Ovary (tissue), 9 donors: ENCODE measurements around the gene ST14. TPM values are rescaled to one million over a fixed set of nuclear protein-coding genes. Genes with fewer than 3 reads are reported as not detected.

ENCODE experiments used
- DNase-seq, 5 donors: peaks; one replicate each; pipeline ENCODE4 v3.0.0-alpha.2; 2019 to 2020
- H3K27ac ChIP-seq, 2 donors: fragments of 200-600 bp; one replicate each; pipeline versions ENCODE4 v1.5.1 to v1.8.0; 2019 to 2022
- H3K27me3 ChIP-seq: fragments of 200-600 bp; one replicate; pipeline ENCODE4 v1.8.0; 2022
- H3K36me3 ChIP-seq: fragments of 200-600 bp; sonication (generic); one replicate; pipeline ENCODE4 v1.5.1; 2019
- H3K4me1 ChIP-seq: one replicate; pipeline ENCODE4 v1.8.1; 2013; ENCODE audit warnings: mild to moderate bottlenecking, moderate library complexity; ENCODE audit not compliant: insufficient read depth
- H3K4me3 ChIP-seq: fragments of 200-600 bp; sonication (generic); one replicate; pipeline ENCODE4 v1.5.1; 2017
- H3K9me3 ChIP-seq, 2 donors: fragments of 200-600 bp in 1 of 2; sonication (generic) in 1 of 2; one replicate each; pipeline versions ENCODE4 v1.5.1 to v1.8.1; 2013 to 2019; ENCODE audit warnings: mild to moderate bottlenecking in 1 of 2, moderate library complexity in 1 of 2
- CTCF ChIP-seq, 3 donors: fragments of 450-650 bp in 2 of 3; fragments of 200-600 bp in 1 of 3; IDR thresholded peaks; one replicate each; pipeline versions ENCODE4 v1.5.1 to v1.8.0; 2016 to 2022; ENCODE audit warnings: antibody characterized with exemption in 3 of 3, mild to moderate bottlenecking in 1 of 3
- EP300 ChIP-seq: sonication (generic); formaldehyde crosslinking; IDR thresholded peaks from one replicate; pipeline ENCODE4 v1.6.1; 2017; ENCODE audit warnings: antibody characterized with exemption
- POLR2A ChIP-seq: fragments of 450-650 bp; IDR thresholded peaks from one replicate; pipeline ENCODE4 v1.6.1; 2017; ENCODE audit warnings: antibody characterized with exemption, mild to moderate bottlenecking, moderate library complexity
- WGBS, 3 donors: extraction: QIAGEN DNeasy Blood & Tissue Kit in 1 of 3; methylation state at CpG; one replicate each; pipeline versions ENCODE4 v1.1.5 to v1.1.7; 2013 to 2017; 5-methylcytosine and 5-hydroxymethylcytosine counted together
- intact Hi-C, 4 donors: fragments of 100-400 bp; cut with DNase I; formaldehyde crosslinking; loops; one replicate each; pipeline versions ENCODE4 v1.11.0 to v1.15.1; 2022 to 2023
- polyA plus RNA-seq, 2 donors: library from polyadenylated mRNA; stranded (reverse); fragments of 200-250 nt in 1 of 2; fragments of 350-450 nt in 1 of 2; fragmentation: Illumina TruSeq in 1 of 2; extraction: RNeasy Lipid Tissue Mini Kit (QIAGEN cat#74804) in 1 of 2; gene quantifications; one replicate each; pipeline ENCODE4 v1.2.3, GENCODE V29; 2013 to 2014
- total RNA-seq, 7 donors: library from RNA; depleted of rRNA in 2 of 7; stranded (reverse); fragments of >200 nt in 2 of 7; fragmentation: NEBNext Ultra II Directional in 3 of 7; extraction: Animal tissue kit (Norgen Biotek cat#: 25700) in 3 of 7; gene quantifications; one replicate each; pipeline versions ENCODE4 v1.1.0 to v1.2.4, GENCODE V29; 2016 to 2023
- donor health status: DM: no; HTN: no; CAD: no; lungs with moderate emphysema.
- donor health status: DM: no; HTN: no; CAD: no.
- donor health status: Bipolar disorder and iron deficiency.
- donor health status: DM: yes; HTN: yes; CAD: no.
- donor health status: DM: no; HTN: no; CAD: no.
- donor health status: DM: yes; HTN: yes; CAD: no.

ST14 gene
- total and polyA plus RNA-seq, 9 donors: 0.18 to 76.2 (median 4.5) TPM

- Histone ChIP-seq H3K9me3 (no peaks in the 10 kb centered on the region), H3K36me3 (no peaks in the 10 kb centered on the region), H3K27me3 (no peaks in the 10 kb centered on the region), H3K27ac (no peak overlapping the region), H3K4me1 (peaks cover 3% of the 10 kb centered on the region), H3K4me3 (no peak overlapping the region)
- DNase-seq: no peak
- TF ChIP-seq POLR2A (no peak), CTCF (IDR thresholded peaks at IDR 0.05) (no peak), EP300 (no peak)
- intact Hi-C loops: no loop called here
- 91 to 96% (median 93%) methylated on average over 4 of the region's 4 CpGs for WGBS, 3 donors
Observed at GRCh38 chr11:130114726-130115125, 44.9 kb upstream of the ST14 start.

GRCh38 chr11:130115218-130115617 is 44.4 kb upstream of the ST14 start:
- Histone ChIP-seq H3K4me1 (peaks cover 3% of the 10 kb centered on the region), H3K4me3 (no peak overlapping the region), H3K27me3 (no peaks in the 10 kb centered on the region), H3K27ac (no peak overlapping the region), H3K36me3 (no peaks in the 10 kb centered on the region), H3K9me3 (no peaks in the 10 kb centered on the region)
- intact Hi-C loops: no loop called here
- WGBS, 3 donors: 34 to 47% (median 37%) methylated on average over 2 of the region's 2 CpGs
- DNase-seq: no peak
- TF ChIP-seq CTCF (IDR thresholded peaks at IDR 0.05) (no peak), EP300 (no peak), POLR2A (no peak)

- H3K4me3 ChIP-seq: no peak overlapping the region
- H3K4me1 ChIP-seq: peaks cover 3% of the 10 kb centered on the region
- intact Hi-C loops: no loop called here
- 90 to 91% (median 90%) methylated on average over 2 of the region's 2 CpGs for WGBS, 3 donors
- no peak overlapping the region for H3K27ac ChIP-seq
- no peaks in the 10 kb centered on the region for H3K27me3 ChIP-seq
- no peak for DNase-seq
- no peaks in the 10 kb centered on the region for H3K36me3 ChIP-seq
- H3K9me3 ChIP-seq: no peaks in the 10 kb centered on the region
- TF ChIP-seq POLR2A (no peak), EP300 (no peak), CTCF (IDR thresholded peaks at IDR 0.05) (no peak)
Observed at GRCh38 chr11:130118165-130118564, 41.4 kb upstream of the ST14 start.

GRCh38 chr11:130118636-130119387 is 40.8 kb upstream of the ST14 start:
- DNase-seq: no peak
- no peak overlapping the region for H3K27ac ChIP-seq
- intact Hi-C loops: no loop called here
- TF ChIP-seq POLR2A (no peak), EP300 (no peak), CTCF (IDR thresholded peaks at IDR 0.05) (no peak)
- no peaks in the 10 kb centered on the region for H3K27me3 ChIP-seq
- no peaks in the 10 kb centered on the region for H3K36me3 ChIP-seq
- no peak overlapping the region for H3K4me3 ChIP-seq
- peaks cover 3% of the 10 kb centered on the region for H3K4me1 ChIP-seq
- 90 to 97% (median 95%) methylated on average over 9 of the region's 9 CpGs for WGBS, 3 donors
- H3K9me3 ChIP-seq: no peaks in the 10 kb centered on the region
